Activated CD8-positive, alpha-beta memory T cell treated with anti-CD3 and anti-CD28 coated beads for 36 hours (primary cell): ENCODE measurements around the gene FASTKD2. TPM values are rescaled to one million over a fixed set of nuclear protein-coding genes. Genes with fewer than 3 reads are reported as not detected.
"Not testable (repeated sequence)": the region's sequence is repeated elsewhere in the genome, so short reads cannot be mapped to it uniquely, and the experiment has no call there.

ENCODE experiments used
- CTCF ChIA-PET: fragments of 350-600 bp; sonication (Branson Sonifier 250); formaldehyde crosslinking; loops from one replicate; lab custom pipeline; 2021; ENCODE audit warnings: antibody characterized with exemption; lab: Charles Lee
- POLR2A ChIA-PET: fragments of 350-600 bp; sonication (Branson Sonifier 250); formaldehyde crosslinking; loops from one replicate; lab custom pipeline; 2021; ENCODE audit warnings: antibody characterized with exemption; lab: Charles Lee
- total RNA-seq, 2 experiments: library from RNA; stranded (reverse); gene quantifications; one replicate each; pipeline ENCODE4 v1.2.3, GENCODE V29; 2021

The FASTKD2 gene
- total RNA-seq, 2 experiments from 2014 or later = 41.5 to 42.1 TPM

GRCh38 chr2:206783718-206784117, 18.3 kb downstream of the FASTKD2 start:
- CTCF ChIA-PET = no interaction called here
- POLR2A ChIA-PET = no interaction called here

GRCh38 chr2:206784559-206785353, 19.4 kb downstream of the FASTKD2 start:
- POLR2A ChIA-PET = no interaction called here
- CTCF ChIA-PET = no interaction called here

- CTCF ChIA-PET = no interaction called here
- POLR2A ChIA-PET = no interaction called here
Measured at GRCh38 chr2:206790311-206790935, 25.0 kb downstream of the FASTKD2 start.

- CTCF ChIA-PET = no interaction called here
- POLR2A ChIA-PET = no interaction called here
Measured at GRCh38 chr2:206792645-206793044, 27.2 kb downstream of the FASTKD2 start.

GRCh38 chr2:206797376-206797775, 32.0 kb downstream of the FASTKD2 start:
- ChIA-PET POLR2A (no interaction called here), CTCF (interaction anchor here (0.6 kb wide), 1 partner anchor 676 kb away, joined by 3 read pairs; no protein-coding TSS in a partner anchor)

GRCh38 chr2:206798000-206798399, 32.6 kb downstream of the FASTKD2 start:
- ChIA-PET CTCF (interaction anchor here (0.6 kb wide), 1 partner anchor 675 kb away, joined by 3 read pairs; no protein-coding TSS in a partner anchor), POLR2A (no interaction called here)

- CTCF ChIA-PET = no interaction called here
Measured at GRCh38 chr2:206799083-206799482, 33.7 kb downstream of the FASTKD2 start.

GRCh38 chr2:206800506-206801417, 35.4 kb downstream of the FASTKD2 start:
- POLR2A ChIA-PET = no interaction called here
- CTCF ChIA-PET = interaction anchor here (0.7 kb wide), 1 partner anchor 675 kb away, joined by 3 read pairs; no protein-coding TSS in a partner anchor

More at GRCh38 chr2:206799083-206799482, 33.7 kb downstream of the FASTKD2 start:
- POLR2A ChIA-PET = no interaction called here

GRCh38 chr2:206801418-206802189, 36.2 kb downstream of the FASTKD2 start:
- ChIA-PET POLR2A (no interaction called here), CTCF (no interaction called here)

GRCh38 chr2:206802654-206803514, 37.5 kb downstream of the FASTKD2 start:
- ChIA-PET CTCF (interaction anchor here (1.0 kb wide), 1 partner anchor 29 kb away, joined by 5 read pairs; no protein-coding TSS in a partner anchor), POLR2A (no interaction called here)

- ChIA-PET CTCF (no interaction called here), POLR2A (no interaction called here)
Measured at GRCh38 chr2:206804326-206804725, 38.9 kb downstream of the FASTKD2 start.

- CTCF ChIA-PET = no interaction called here
- POLR2A ChIA-PET = no interaction called here
Measured at GRCh38 chr2:206805887-206806607, 40.6 kb downstream of the FASTKD2 start.

GRCh38 chr2:206807624-206808023, 42.2 kb downstream of the FASTKD2 start:
- POLR2A ChIA-PET, CTCF ChIA-PET: not testable (repeated sequence)

GRCh38 chr2:206812471-206812870, 47.1 kb downstream of the FASTKD2 start:
- CTCF ChIA-PET = not testable (repeated sequence)

GRCh38 chr2:206814498-206814897, 49.1 kb downstream of the FASTKD2 start:
- ChIA-PET CTCF (no interaction called here), POLR2A (no interaction called here)

More at GRCh38 chr2:206812471-206812870, 47.1 kb downstream of the FASTKD2 start:
- POLR2A ChIA-PET = not testable (repeated sequence)

GRCh38 chr2:206820807-206821206, 55.4 kb downstream of the FASTKD2 start:
- ChIA-PET CTCF (no interaction called here), POLR2A (no interaction called here)

- POLR2A ChIA-PET = no interaction called here
Measured at GRCh38 chr2:206823178-206823577, 57.8 kb downstream of the FASTKD2 start.

More at GRCh38 chr2:206823178-206823577, 57.8 kb downstream of the FASTKD2 start:
- CTCF ChIA-PET = no interaction called here
